ENCODE results near the gene ZNRF3. TPM values are rescaled to one million over a fixed set of nuclear protein-coding genes. Genes with fewer than 3 reads are reported as not detected.
A peak's percentile ranks its signal among the peaks of the same experiment; 100 is the strongest.
"Not testable (repeated sequence)": the region's sequence is repeated elsewhere in the genome, so short reads cannot be mapped to it uniquely, and the experiment has no call there.

Gene ZNRF3
- total RNA-seq, 2 donors from 2014 or later, result 7.8 to 8.6 TPM

DNA sequence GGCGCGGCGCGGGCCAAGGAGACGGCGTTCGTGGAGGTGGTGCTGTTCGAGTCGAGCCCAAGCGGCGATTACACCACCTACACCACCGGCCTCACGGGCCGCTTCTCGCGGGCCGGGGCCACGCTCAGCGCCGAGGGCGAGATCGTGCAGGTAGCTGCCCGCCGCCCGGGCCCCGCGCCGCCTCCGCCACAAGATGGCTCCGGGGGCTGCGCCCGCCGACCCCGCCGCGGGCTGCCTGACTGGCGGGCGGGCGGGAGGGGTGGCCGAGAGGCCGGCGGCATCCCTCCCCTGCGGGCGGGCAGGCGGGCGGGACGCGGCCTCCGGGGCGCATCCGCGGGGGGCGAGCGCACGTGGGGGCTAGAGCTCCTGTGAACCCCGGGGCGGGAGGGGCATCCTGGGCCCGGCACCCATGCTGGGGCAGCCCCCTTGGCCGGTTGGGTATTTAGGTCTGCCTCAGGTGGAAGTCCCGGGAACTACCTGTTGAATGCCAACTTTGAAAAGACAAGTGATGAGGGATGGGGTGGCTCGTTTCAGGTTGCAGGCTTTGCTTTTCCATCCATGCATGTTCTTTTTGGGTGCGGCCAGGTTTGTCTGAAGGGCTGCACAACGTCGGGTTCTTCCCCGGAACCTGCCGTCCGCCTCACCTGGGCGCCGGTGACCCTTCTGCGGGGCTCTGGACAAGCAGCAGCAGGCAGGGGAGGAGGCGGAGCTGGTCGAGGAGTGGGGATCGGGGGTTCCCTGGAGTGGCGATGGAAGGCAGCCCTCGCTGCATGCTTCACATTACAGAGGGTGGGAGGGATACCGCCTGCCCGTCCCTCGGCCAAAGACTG lies 760 bp downstream of the ZNRF3 start:
- peak overlapping the region in 1 of 2 donors; percentile 17 for H3K4me3 ChIP-seq
- H3K36me3 ChIP-seq (replicated peaks in 1 of 2; ENCODE audit: insufficient read depth in 1 of 2, low read depth in 2 of 2), result no peaks in the 10 kb centered on the region
- TF ChIP-seq POLR2A (IDR thresholded peaks at IDR 0.05), result peak in 1 of 3 donors; percentile 3
- TF ChIP-seq, protein P1, sequence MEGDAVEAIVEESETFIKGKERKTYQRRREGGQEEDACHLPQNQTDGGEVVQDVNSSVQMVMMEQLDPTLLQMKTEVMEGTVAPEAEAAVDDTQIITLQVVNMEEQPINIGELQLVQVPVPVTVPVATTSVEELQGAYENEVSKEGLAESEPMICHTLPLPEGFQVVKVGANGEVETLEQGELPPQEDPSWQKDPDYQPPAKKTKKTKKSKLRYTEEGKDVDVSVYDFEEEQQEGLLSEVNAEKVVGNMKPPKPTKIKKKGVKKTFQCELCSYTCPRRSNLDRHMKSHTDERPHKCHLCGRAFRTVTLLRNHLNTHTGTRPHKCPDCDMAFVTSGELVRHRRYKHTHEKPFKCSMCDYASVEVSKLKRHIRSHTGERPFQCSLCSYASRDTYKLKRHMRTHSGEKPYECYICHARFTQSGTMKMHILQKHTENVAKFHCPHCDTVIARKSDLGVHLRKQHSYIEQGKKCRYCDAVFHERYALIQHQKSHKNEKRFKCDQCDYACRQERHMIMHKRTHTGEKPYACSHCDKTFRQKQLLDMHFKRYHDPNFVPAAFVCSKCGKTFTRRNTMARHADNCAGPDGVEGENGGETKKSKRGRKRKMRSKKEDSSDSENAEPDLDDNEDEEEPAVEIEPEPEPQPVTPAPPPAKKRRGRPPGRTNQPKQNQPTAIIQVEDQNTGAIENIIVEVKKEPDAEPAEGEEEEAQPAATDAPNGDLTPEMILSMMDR (IDR thresholded peaks at IDR 0.05), result peak in 6 of 7 experiments; percentile 5 to 39 (median 14)
- H3K9me3 ChIP-seq, result no peaks in the 10 kb centered on the region
- 7 to 22% methylated on average over 19 to 52 of the region's 78 CpGs for WGBS, 2 donors
- DNase-seq (peak; percentile 53 to 63 (median 57)), ATAC-seq (peak; percentile 33)
- intact Hi-C loops (cut with DNase I), result no loop called here
- no peaks in the 10 kb centered on the region for H3K27me3 ChIP-seq
- H3K27ac ChIP-seq, result peak overlapping the region; percentile 7 to 79 (median 64)
- H3K4me1 ChIP-seq, result peaks cover 41% of the 10 kb centered on the region

DNA sequence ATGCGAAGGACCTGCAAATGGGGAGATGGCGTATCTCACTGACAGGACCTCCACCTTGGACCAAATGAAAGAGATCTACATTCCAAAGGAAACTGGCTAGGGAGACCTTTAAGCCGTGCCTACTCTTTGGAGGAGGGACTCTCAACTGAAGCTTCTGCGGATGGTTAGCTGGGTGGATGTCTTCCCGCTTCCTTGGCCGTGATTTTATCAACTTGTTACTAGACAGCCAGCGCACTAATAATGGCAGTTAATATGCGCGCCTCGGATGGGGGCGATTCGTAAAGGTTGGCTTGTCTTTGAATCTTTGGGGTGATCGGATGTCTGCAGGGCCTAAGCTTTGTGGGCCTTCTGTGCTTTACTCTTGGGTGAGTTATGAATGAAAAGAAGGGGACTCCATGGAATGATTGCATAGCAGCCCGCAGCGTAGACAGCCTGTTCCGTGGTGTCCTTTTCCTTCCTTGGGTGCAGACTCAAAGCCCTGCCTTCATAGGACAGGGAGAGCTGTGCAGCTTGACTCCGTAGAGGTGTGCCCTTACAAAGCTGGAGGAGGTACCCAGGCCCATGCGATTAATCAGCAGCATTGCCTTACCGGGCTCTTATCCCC lies 1.5 kb downstream of the ZNRF3 start:
- ATAC-seq (no peak), DNase-seq (no peak)
- Histone ChIP-seq H3K4me3 (no peak overlapping the region), H3K9me3 (no peaks in the 10 kb centered on the region), H3K36me3 (replicated peaks in 1 of 2; ENCODE audit: insufficient read depth in 1 of 2, low read depth in 2 of 2) (no peaks in the 10 kb centered on the region), H3K4me1 (peaks cover 41% of the 10 kb centered on the region), H3K27ac (peak overlapping the region in 1 of 4 donors; percentile 56), H3K27me3 (no peaks in the 10 kb centered on the region)
- intact Hi-C loops (cut with DNase I), result no loop called here
- TF ChIP-seq POLR2A (IDR thresholded peaks at IDR 0.05), result no peak
- TF ChIP-seq, protein P1 (IDR thresholded peaks at IDR 0.05), result no peak
- WGBS, 2 donors, result 56 to 69% methylated on average over 19 of the region's 19 CpGs

DNA sequence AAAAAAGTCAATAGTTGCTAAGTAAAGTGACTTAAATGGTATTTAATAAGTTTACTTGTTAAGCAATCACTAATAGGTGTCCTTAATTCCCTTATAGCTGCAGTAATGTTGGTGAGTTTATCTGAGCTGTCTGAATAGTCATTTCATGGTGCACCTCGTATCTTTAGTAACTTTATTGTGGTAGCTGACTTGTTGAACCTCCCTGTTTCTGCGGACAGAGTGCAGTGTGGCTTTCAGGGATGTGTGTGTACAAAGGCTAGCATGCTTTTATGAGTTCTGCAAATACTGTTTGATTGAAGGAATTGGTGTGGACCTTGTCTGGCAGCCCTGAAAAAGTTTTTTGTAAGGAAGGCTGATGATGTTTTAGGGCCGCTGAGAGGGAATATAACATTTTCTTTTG lies 2.6 kb downstream of the ZNRF3 start:
- ATAC-seq (no peak), DNase-seq (peak in 1 of 4 donors; percentile 17)
- TF ChIP-seq POLR2A (IDR thresholded peaks at IDR 0.05), result no peak
- TF ChIP-seq, protein P1 (IDR thresholded peaks at IDR 0.05), result no peak
- H3K4me3 ChIP-seq, result no peak overlapping the region
- no peak overlapping the region for H3K27ac ChIP-seq
- H3K4me1 ChIP-seq, result peaks cover 41% of the 10 kb centered on the region
- 38 to 42% methylated on average over 3 of the region's 3 CpGs for WGBS, 2 donors
- H3K36me3 ChIP-seq (replicated peaks in 1 of 2; ENCODE audit: insufficient read depth in 1 of 2, low read depth in 2 of 2), result no peaks in the 10 kb centered on the region
- intact Hi-C loops (cut with DNase I), result no loop called here
- H3K9me3 ChIP-seq, result no peaks in the 10 kb centered on the region
- no peaks in the 10 kb centered on the region for H3K27me3 ChIP-seq

DNA sequence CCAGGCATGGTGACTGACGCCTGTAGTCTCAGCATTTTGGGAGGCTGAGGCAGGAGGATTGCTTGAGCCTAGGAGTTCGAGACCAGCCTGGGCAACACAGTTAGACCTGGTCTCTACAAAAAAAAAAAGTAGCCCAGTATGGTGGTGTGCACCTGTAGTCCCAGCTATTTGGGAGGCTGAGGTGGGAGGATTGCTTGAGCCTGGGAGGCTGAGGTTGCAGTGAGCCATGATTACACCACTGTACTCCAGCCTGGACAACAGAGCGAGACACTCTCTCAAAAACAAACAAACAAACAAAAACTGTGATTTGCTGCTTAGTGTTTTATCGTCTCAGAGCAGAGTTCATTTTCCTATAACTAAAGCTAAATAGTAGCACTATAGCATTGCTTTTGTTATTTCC lies 3.3 kb downstream of the ZNRF3 start:
- peaks cover 41% of the 10 kb centered on the region for H3K4me1 ChIP-seq
- DNase-seq; H3K36me3 ChIP-seq (replicated peaks in 1 of 2; ENCODE audit: insufficient read depth in 1 of 2, low read depth in 2 of 2); H3K9me3 ChIP-seq; H3K27ac ChIP-seq; intact Hi-C loops (cut with DNase I); ATAC-seq; H3K27me3 ChIP-seq; H3K4me3 ChIP-seq: not testable (repeated sequence)
- WGBS, 2 donors, result 55 to 68% methylated on average over 4 of the region's 4 CpGs

DNA sequence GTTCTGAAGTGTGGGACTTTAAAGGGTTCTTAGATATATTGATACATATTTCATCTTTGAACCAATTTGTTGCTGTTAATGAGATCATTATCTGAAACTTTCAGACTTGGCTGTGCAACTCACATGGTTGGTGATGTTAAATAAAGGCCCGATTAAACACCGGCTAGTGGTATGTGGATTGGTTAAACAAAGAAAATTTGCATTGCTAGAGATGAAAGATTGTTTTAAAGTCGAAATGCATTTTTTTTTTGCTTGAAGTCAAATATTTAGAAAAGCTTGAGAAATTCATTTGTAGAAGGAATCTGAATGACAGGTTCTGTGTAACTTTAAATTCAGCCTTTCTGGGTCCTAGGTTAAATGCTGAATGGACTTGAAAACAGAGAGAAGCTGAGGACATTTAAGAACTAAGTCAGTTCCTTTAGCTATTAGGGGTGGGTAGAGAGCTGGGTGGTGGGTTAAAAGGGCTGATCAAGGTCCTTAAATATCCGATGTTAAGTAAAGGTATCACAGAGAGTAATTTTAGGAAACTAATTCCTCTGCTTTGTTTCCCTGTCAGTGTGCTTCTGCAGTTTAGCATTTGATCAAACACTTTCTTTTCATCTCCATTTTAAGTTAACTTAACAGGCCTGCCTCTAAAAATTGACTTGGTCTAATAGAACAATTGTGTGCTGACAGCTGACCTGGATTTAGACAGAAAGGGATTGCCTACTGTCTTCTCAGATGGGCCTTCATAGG lies 4.5 kb downstream of the ZNRF3 start:
- no peak for ATAC-seq
- Histone ChIP-seq H3K27me3 (no peaks in the 10 kb centered on the region), H3K27ac (no peak overlapping the region), H3K4me1 (peaks cover 45% of the 10 kb centered on the region), H3K36me3 (replicated peaks in 1 of 2; ENCODE audit: insufficient read depth in 1 of 2, low read depth in 2 of 2) (no peaks in the 10 kb centered on the region), H3K9me3 (no peaks in the 10 kb centered on the region), H3K4me3 (no peak overlapping the region)
- WGBS, 2 donors, result 23 to 30% methylated on average over 4 of the region's 4 CpGs
- no peak for DNase-seq
- intact Hi-C loops (cut with DNase I), result no loop called here
- TF ChIP-seq, protein P1 (IDR thresholded peaks at IDR 0.05), result no peak
- TF ChIP-seq POLR2A (IDR thresholded peaks at IDR 0.05), result no peak

All from body of pancreas (tissue), 4 donors.